Measurements from ENCODE around the gene CAMK1D. TPM values are rescaled to one million over a fixed set of nuclear protein-coding genes. Genes with fewer than 3 reads are reported as not detected.
A peak's percentile ranks its signal among the peaks of the same experiment; 100 is the strongest.

CAMK1D gene
- polyA plus RNA-seq, 1 of the 3 experiments (the other 2 are of a cell fraction): 4.1 TPM

DNA sequence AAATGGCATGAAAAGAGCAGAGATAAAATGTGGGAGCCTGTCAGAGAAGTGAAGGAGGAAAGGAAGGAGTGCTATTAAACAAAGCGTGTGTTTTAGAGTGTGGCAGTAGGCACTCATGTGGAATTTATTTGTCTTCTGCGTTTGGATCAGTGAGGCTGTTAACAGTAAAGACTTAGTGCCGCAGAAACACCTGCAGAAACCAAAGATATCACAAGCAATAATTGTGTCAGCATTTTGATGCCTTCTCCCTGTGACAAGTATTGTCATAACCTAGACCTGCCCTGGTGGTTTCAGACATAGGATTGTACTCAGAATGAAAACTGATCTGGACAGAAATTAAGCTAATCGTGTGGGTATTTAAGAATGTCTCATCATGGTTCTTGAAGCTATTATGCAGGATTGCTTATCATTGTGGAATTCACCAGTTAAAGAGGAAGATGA is 191.0 kb downstream of the CAMK1D start:
- Histone ChIP-seq H3K4me1 (ENCODE audit: control insufficient read depth in 1 of 2, insufficient read depth in 2 of 2, low read depth in 1 of 2, low read length in 1 of 2) (peaks cover 3 to 21% of the 10 kb centered on the region in 2 experiments; a peak in 2 of 4 replicates), H3K79me2 (ENCODE audit: insufficient read depth) (no peaks in the 10 kb centered on the region), H3K27me3 (ENCODE audit: insufficient read depth) (no peaks in the 10 kb centered on the region), H3K9me3 (no peaks in the 10 kb centered on the region), H3K4me3 (ENCODE audit: low read depth in 2 of 2, low read length in 1 of 2) (no peak overlapping the region; a peak in 1 of 4 replicates), H3K9me2 (no peaks in the 10 kb centered on the region), H3K36me3 (replicated peaks in 1 of 2; ENCODE audit: control insufficient read depth in 1 of 2, insufficient read depth in 2 of 2, low read length in 1 of 2) (no peaks in the 10 kb centered on the region), H4K20me1 (ENCODE audit: insufficient read depth) (no peaks in the 10 kb centered on the region), H3K4me2 (no peak overlapping the region), H3K27ac (ENCODE audit: low read depth in 2 of 2, low read length in 1 of 2) (peak overlapping the region in 1 of 2 experiments; percentile 38; a peak in 1 of 4 replicates), H3F3A (replicated peaks; ENCODE audit: insufficient read depth) (peaks cover 7% of the 10 kb centered on the region), H2AFZ (ENCODE audit: low read depth) (no peak overlapping the region), H3K9ac (no peak overlapping the region)
- ChIA-PET CTCF (interaction anchor here (1.2 kb wide), 1 partner anchor 116 kb away, joined by 3 read pairs; no protein-coding TSS in a partner anchor), POLR2A (no interaction called here)
- no peak for DNase-seq
- TF ChIP-seq RXRA (IDR thresholded peaks at IDR 0.05; ENCODE audit: borderline replicate concordance, low read depth) (no peak), JUND (IDR thresholded peaks at IDR 0.05) (peak; percentile 29; the same call in 1 of the 2 replicates), FOSL2 (IDR thresholded peaks at IDR 0.05; ENCODE audit: borderline replicate concordance, low read depth) (peak; percentile 39; the same call in 1 of the 2 replicates), EZH2phosphoT487 (IDR thresholded peaks at IDR 0.05; ENCODE audit: borderline replicate concordance, low read depth) (no peak), POLR2AphosphoS5 (IDR thresholded peaks at IDR 0.05; ENCODE audit: low read depth, low read length) (no peak), FOXM1 (IDR thresholded peaks at IDR 0.05; ENCODE audit: low read depth) (no peak), TCF12 (IDR thresholded peaks at IDR 0.05) (peak; percentile 53; the same call in 1 of the 2 replicates), EP300 (IDR thresholded peaks at IDR 0.05; ENCODE audit: borderline replicate concordance in 1 of 2, low read depth in 1 of 2, low read length in 1 of 2) (peak in 1 of 2 experiments; percentile 23; a peak in 1 of 4 replicates)
- TF ChIP-seq, protein P1, sequence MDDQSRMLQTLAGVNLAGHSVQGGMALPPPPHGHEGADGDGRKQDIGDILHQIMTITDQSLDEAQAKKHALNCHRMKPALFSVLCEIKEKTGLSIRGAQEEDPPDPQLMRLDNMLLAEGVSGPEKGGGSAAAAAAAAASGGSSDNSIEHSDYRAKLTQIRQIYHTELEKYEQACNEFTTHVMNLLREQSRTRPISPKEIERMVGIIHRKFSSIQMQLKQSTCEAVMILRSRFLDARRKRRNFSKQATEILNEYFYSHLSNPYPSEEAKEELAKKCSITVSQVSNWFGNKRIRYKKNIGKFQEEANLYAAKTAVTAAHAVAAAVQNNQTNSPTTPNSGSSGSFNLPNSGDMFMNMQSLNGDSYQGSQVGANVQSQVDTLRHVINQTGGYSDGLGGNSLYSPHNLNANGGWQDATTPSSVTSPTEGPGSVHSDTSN (IDR thresholded peaks at IDR 0.05): peak; percentile 82
- WGBS (ENCODE audit: low lambda C conversion rate): 63% methylated on average over 4 of the region's 4 CpGs

DNA sequence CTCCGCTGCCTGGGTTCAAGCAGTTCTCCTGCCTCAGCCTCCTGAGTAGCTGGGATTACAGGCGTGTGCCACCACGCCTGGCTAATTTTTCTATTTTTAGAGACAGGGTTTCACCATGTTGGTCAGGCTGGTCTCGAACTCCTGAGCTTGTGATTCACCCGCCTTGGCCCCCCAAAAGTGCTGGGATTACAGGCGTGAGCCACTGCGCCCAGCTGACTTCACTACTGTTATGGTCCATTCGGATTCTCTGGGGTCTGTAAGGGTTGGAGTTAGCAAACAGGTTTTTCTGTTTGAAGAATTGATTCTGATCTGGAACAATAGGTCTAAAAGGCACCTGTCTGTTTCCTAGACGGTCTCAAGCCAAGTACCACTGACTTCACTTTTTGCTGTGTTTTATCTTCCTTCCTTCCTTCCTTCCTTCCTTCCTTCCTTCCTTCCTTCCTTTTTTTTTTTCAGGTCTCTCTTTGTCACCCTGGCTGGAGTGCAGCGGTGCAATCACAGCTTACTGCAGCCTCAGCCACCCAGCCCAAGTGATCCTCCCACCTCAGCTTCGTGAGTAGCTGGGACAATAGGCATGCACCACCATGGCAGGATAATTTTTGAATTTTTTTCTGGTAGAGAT is 192.2 kb downstream of the CAMK1D start:
- Histone ChIP-seq H3K4me1 (ENCODE audit: control insufficient read depth in 1 of 2, insufficient read depth in 2 of 2, low read depth in 1 of 2, low read length in 1 of 2) (peaks cover 3 to 21% of the 10 kb centered on the region in 2 experiments; a peak in 2 of 4 replicates), H3K4me3 (ENCODE audit: low read depth in 2 of 2, low read length in 1 of 2) (no peak overlapping the region), H3K9me2 (no peaks in the 10 kb centered on the region), H4K20me1 (ENCODE audit: insufficient read depth) (no peaks in the 10 kb centered on the region), H3K9ac (no peak overlapping the region), H2AFZ (ENCODE audit: low read depth) (no peak overlapping the region), H3F3A (replicated peaks; ENCODE audit: insufficient read depth) (peaks cover 7% of the 10 kb centered on the region), H3K27ac (ENCODE audit: low read depth in 2 of 2, low read length in 1 of 2) (peak overlapping the region in 1 of 2 experiments; percentile 38; a peak in 1 of 4 replicates), H3K9me3 (no peaks in the 10 kb centered on the region), H3K27me3 (ENCODE audit: insufficient read depth) (no peaks in the 10 kb centered on the region), H3K79me2 (ENCODE audit: insufficient read depth) (no peaks in the 10 kb centered on the region), H3K4me2 (no peak overlapping the region), H3K36me3 (replicated peaks in 1 of 2; ENCODE audit: control insufficient read depth in 1 of 2, insufficient read depth in 2 of 2, low read length in 1 of 2) (no peaks in the 10 kb centered on the region)
- 90% methylated on average over 11 of the region's 11 CpGs for WGBS (ENCODE audit: low lambda C conversion rate)
- TF ChIP-seq TCF12 (IDR thresholded peaks at IDR 0.05): no peak
- DNase-seq: no peak
- CTCF ChIA-PET: interaction anchor here (1.2 kb wide), 1 partner anchor 115 kb away, joined by 3 read pairs; no protein-coding TSS in a partner anchor
- POLR2A ChIA-PET: no interaction called here

DNA sequence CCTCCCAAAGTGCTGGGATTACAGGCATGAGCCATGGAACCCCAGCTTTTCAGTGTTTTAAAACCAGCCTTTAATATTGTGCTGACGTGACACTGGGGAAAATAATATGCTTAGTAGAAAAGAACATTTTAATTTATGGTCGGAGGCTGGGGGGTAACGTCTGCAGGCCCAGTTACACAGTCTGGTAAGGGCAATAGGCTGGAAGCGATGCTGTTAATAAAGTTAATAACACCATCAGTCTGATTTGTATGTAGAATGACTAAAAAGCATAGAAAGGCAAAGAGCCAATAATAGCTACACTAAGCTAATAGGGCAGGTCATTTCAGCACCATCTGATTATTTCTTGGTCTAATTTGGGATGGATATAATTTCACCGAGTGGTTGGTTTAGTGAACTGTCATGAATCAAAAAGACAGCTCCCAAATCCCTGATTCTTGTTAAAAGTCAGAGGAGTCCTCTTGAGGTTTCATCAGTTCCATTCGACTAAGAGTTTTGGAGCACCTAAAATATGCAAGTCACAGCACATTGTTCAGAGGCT is 192.9 kb downstream of the CAMK1D start:
- WGBS (ENCODE audit: low lambda C conversion rate): 92% methylated on average over 6 of the region's 6 CpGs
- H2AFZ ChIP-seq (ENCODE audit: low read depth): no peak overlapping the region
- no peak overlapping the region for H3K4me2 ChIP-seq
- H3K9me3 ChIP-seq: no peaks in the 10 kb centered on the region
- H3F3A ChIP-seq (replicated peaks; ENCODE audit: insufficient read depth): peaks cover 7% of the 10 kb centered on the region
- peaks cover 3 to 21% of the 10 kb centered on the region in 2 experiments; a peak in 2 of 4 replicates for H3K4me1 ChIP-seq (ENCODE audit: control insufficient read depth in 1 of 2, insufficient read depth in 2 of 2, low read depth in 1 of 2, low read length in 1 of 2)
- no peak for DNase-seq
- H3K9me2 ChIP-seq: no peaks in the 10 kb centered on the region
- no peak overlapping the region for H3K4me3 ChIP-seq (ENCODE audit: low read depth in 2 of 2, low read length in 1 of 2)
- CTCF ChIA-PET: no interaction called here
- no peaks in the 10 kb centered on the region for H3K36me3 ChIP-seq (replicated peaks in 1 of 2; ENCODE audit: control insufficient read depth in 1 of 2, insufficient read depth in 2 of 2, low read length in 1 of 2)
- H4K20me1 ChIP-seq (ENCODE audit: insufficient read depth): no peaks in the 10 kb centered on the region
- no peak overlapping the region for H3K27ac ChIP-seq (ENCODE audit: low read depth in 2 of 2, low read length in 1 of 2)
- no peaks in the 10 kb centered on the region for H3K79me2 ChIP-seq (ENCODE audit: insufficient read depth)
- POLR2A ChIA-PET: no interaction called here
- H3K9ac ChIP-seq: no peak overlapping the region
- H3K27me3 ChIP-seq (ENCODE audit: insufficient read depth): no peaks in the 10 kb centered on the region
- TF ChIP-seq TEAD4 (IDR thresholded peaks at IDR 0.05; ENCODE audit: borderline replicate concordance, insufficient read depth) (no peak), SIN3A (IDR thresholded peaks at IDR 0.05; ENCODE audit: borderline replicate concordance, low read depth, low read length) (no peak), RXRA (IDR thresholded peaks at IDR 0.05; ENCODE audit: borderline replicate concordance, low read depth) (no peak), CHD2 (IDR thresholded peaks at IDR 0.05; ENCODE audit: low read length, partially characterized antibody) (no peak), RAD21 (IDR thresholded peaks at IDR 0.05; ENCODE audit: low read length) (no peak), ELF1 (IDR thresholded peaks at IDR 0.05) (no peak)
- TF ChIP-seq, protein P2, sequence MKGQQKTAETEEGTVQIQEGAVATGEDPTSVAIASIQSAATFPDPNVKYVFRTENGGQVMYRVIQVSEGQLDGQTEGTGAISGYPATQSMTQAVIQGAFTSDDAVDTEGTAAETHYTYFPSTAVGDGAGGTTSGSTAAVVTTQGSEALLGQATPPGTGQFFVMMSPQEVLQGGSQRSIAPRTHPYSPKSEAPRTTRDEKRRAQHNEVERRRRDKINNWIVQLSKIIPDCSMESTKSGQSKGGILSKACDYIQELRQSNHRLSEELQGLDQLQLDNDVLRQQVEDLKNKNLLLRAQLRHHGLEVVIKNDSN (IDR thresholded peaks at IDR 0.05; ENCODE audit: borderline replicate concordance, low read depth): no peak
- TF ChIP-seq, protein P3, sequence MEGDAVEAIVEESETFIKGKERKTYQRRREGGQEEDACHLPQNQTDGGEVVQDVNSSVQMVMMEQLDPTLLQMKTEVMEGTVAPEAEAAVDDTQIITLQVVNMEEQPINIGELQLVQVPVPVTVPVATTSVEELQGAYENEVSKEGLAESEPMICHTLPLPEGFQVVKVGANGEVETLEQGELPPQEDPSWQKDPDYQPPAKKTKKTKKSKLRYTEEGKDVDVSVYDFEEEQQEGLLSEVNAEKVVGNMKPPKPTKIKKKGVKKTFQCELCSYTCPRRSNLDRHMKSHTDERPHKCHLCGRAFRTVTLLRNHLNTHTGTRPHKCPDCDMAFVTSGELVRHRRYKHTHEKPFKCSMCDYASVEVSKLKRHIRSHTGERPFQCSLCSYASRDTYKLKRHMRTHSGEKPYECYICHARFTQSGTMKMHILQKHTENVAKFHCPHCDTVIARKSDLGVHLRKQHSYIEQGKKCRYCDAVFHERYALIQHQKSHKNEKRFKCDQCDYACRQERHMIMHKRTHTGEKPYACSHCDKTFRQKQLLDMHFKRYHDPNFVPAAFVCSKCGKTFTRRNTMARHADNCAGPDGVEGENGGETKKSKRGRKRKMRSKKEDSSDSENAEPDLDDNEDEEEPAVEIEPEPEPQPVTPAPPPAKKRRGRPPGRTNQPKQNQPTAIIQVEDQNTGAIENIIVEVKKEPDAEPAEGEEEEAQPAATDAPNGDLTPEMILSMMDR (IDR thresholded peaks at IDR 0.05): no peak

Measured in SK-N-SH (cell line).